K562 (cell line): ENCODE results near the gene WTIP. TPM values are rescaled to one million over a fixed set of nuclear protein-coding genes. Genes with fewer than 3 reads are reported as not detected.

Experiments
- ATAC-seq: fragments of 200-7000 bp; cut with Tn5 transposase; 3 replicates; pipeline ENCODE4 v1.9.1; 2020; ENCODE audit warnings: moderate library complexity
- BruUV-seq: library from RNA; stranded (reverse); fragments of 400-500 nt; replicated peaks from 2 replicates; lab custom pipeline; 2021; lab: Mats Ljungman, UMichigan
- CTCF ChIA-PET: fragments of 300-600 bp; formaldehyde crosslinking; extraction: SDS; loops from one replicate; lab custom pipeline; 2021; ENCODE audit warnings: low intra/inter-chr PET ratio; lab: Yijun Ruan, JAX
- POLR2A ChIA-PET: fragments of 300-600, 350-650 bp; sonication (Branson Sonifier 250); formaldehyde crosslinking; extraction: SDS; loops from one replicate; lab custom pipeline; 2021; ENCODE audit warnings: antibody characterized with exemption, inconsistent platforms; lab: Yijun Ruan, JAX
- DNase-seq, 4 experiments: peaks; one replicate each; pipeline versions ENCODE4 v3.0.0 to v3.0.0-alpha.2; 2011 to 2018; ENCODE audit warnings: low spot score in 3 of 4, mixed read lengths in 3 of 4; ENCODE audit errors: extremely low read depth in 1 of 4
- FAIRE-seq: peaks from 2 replicates; lab custom pipeline; 2011; peaks lifted over from hg19 to GRCh38; lab: Jason Lieb, UNC
- H2AFZ ChIP-seq: 2 replicates; pipeline ENCODE4 v1.6.0; 2011; ENCODE audit warnings: low read depth, low read length, control low read depth, inconsistent platforms
- H3K27ac ChIP-seq: fragments of 200-600 bp; 3 replicates; pipeline ENCODE4 v1.8.0; 2011; ENCODE audit warnings: low read depth, mild to moderate bottlenecking, control low read depth, inconsistent platforms, low read length, moderate library complexity, mixed read lengths; ENCODE audit errors: extremely low read depth
- H3K27me3 ChIP-seq, 2 experiments: fragments of 300-600 bp in 1 of 2; 2 replicates in 1 of 2; 3 replicates in 1 of 2; pipeline versions ENCODE4 v1.6.0 to v1.8.0; 2011; ENCODE audit warnings: inconsistent platforms in 2 of 2, low read length in 2 of 2, mild to moderate bottlenecking in 1 of 2, mixed read lengths in 1 of 2, moderate library complexity in 1 of 2; ENCODE audit not compliant: control insufficient read depth in 2 of 2, insufficient read depth in 2 of 2
- H3K36me3 ChIP-seq: fragments of 300-600 bp; 3 replicates; pipeline ENCODE4 v1.8.0; 2011; ENCODE audit warnings: mild to moderate bottlenecking, low read length, inconsistent platforms; ENCODE audit not compliant: control insufficient read depth, insufficient read depth
- H3K4me1 ChIP-seq, 2 experiments: fragments of 200-600 bp in 1 of 2; replicated peaks in 1 of 2; 2 replicates in 1 of 2; 3 replicates in 1 of 2; pipeline versions ENCODE4 v1.5.1 to v1.8.0; 2011; ENCODE audit warnings: inconsistent platforms in 2 of 2, low read length in 2 of 2, mild to moderate bottlenecking in 1 of 2, mixed read lengths in 1 of 2, moderate library complexity in 1 of 2; ENCODE audit not compliant: control insufficient read depth in 2 of 2, insufficient read depth in 2 of 2
- H3K4me2 ChIP-seq: 2 replicates; pipeline ENCODE4 v1.6.1; 2011; ENCODE audit warnings: low read length, control low read depth, inconsistent platforms, mixed read lengths; ENCODE audit not compliant: insufficient read depth
- H3K4me3 ChIP-seq: fragments of 200-600 bp; sonication (generic), shearing (Covaris generic); 2 replicates; pipeline ENCODE4 v1.5.1; 2016; ENCODE audit warnings: control low read depth, inconsistent platforms
- H3K79me2 ChIP-seq: fragments of 200-600 bp; 3 replicates; pipeline ENCODE4 v1.8.0; 2011; ENCODE audit warnings: low read length, inconsistent platforms; ENCODE audit not compliant: control insufficient read depth, insufficient read depth
- H3K9ac ChIP-seq, 2 experiments: 2 replicates each; pipeline versions ENCODE4 v1.6.0 to v1.6.1; 2011; ENCODE audit warnings: low read depth in 2 of 2, low read length in 2 of 2, control low read depth in 1 of 2, inconsistent platforms in 1 of 2, mild to moderate bottlenecking in 1 of 2, mixed read lengths in 1 of 2; ENCODE audit not compliant: insufficient read depth in 1 of 2
- H3K9me1 ChIP-seq: one replicate; pipeline ENCODE4 v1.6.0; 2011; ENCODE audit warnings: inconsistent platforms, mild to moderate bottlenecking, low read length, moderate library complexity; ENCODE audit not compliant: control insufficient read depth, insufficient read depth
- H3K9me3 ChIP-seq: replicated peaks from 2 replicates; pipeline ENCODE4 v1.5.1; 2011; ENCODE audit warnings: low read depth, low read length, inconsistent platforms; ENCODE audit not compliant: control insufficient read depth, insufficient read depth
- H4K20me1 ChIP-seq: replicated peaks from 2 replicates; pipeline ENCODE4 v1.6.1; 2011; ENCODE audit warnings: low read length, inconsistent platforms, mixed read lengths; ENCODE audit not compliant: control insufficient read depth, insufficient read depth
- RNF219 ChIP-seq: fragments of 250-450 bp; sonication (Bioruptor Pico); IDR thresholded peaks from 2 replicates; pipeline ENCODE4 v1.5.0; 2022; ENCODE audit warnings: mild to moderate bottlenecking
- SAFB ChIP-seq: fragments of 200-400 bp; formaldehyde crosslinking; IDR thresholded peaks from 2 replicates; pipeline ENCODE4 v1.6.1; 2017; ENCODE audit warnings: low read depth, low read length, borderline replicate concordance
- WGBS: fragments of 100-300 bp; shearing (Covaris generic); methylation state at CpG from one replicate; pipeline ENCODE4 v1.1.6; 2016; ENCODE audit warnings: low coverage, mixed read lengths; ENCODE audit not compliant: insufficient coverage; ENCODE audit errors: missing lambda C conversion rate; 5-methylcytosine and 5-hydroxymethylcytosine counted together
- in situ Hi-C: fragments of 300-500 bp; cut with MboI; formaldehyde crosslinking; loops from 4 replicates; pipeline ENCODE4 v1.15.0; 2018; ENCODE audit warnings: inconsistent platforms, mixed read lengths
- intact Hi-C: fragments of 100-400 bp; cut with micrococcal nuclease; formaldehyde crosslinking; loops from 2 replicates; pipeline ENCODE4 v1.14.2; 2022
- polyA plus RNA-seq, 8 experiments: library from polyadenylated mRNA; depleted of rRNA in 4 of 8; stranded (reverse) in 5 of 8; unstranded in 3 of 8; fragments of >200 nt; fragmentation: Nextera tagmentation in 2 of 8; fragmentation: Illumina TruSeq in 1 of 8; extraction: Ambion mirVana in 2 of 8; extraction: Trizol in 1 of 8; gene quantifications; 2 replicates each; pipeline versions ENCODE4 v1.2.1 to v1.2.3, GENCODE V29; 2011 to 2014; ENCODE audit warnings: inconsistent platforms in 1 of 8, missing spikeins in 1 of 8
- total RNA-seq, 7 experiments: library from RNA; depleted of rRNA in 6 of 7; stranded (reverse); fragments of >200 nt in 6 of 7; fragmentation: Illumina TruSeq in 2 of 7; extraction: Trizol in 2 of 7; gene quantifications; 2 replicates each; pipeline versions ENCODE4 v1.2.1 to v1.2.3, GENCODE V29; 2011 to 2021; ENCODE audit warnings: low replicate concordance in 1 of 7

The WTIP gene
- total and polyA plus RNA-seq, 9 of the 15 experiments (the other 6 are each of a cell fraction or from before 2014, with no cell fraction given) = under 0.01 to 0.54 (median 0.27) TPM; not detected in 1

GRCh38 chr19:34504273-34504808, 22.8 kb downstream of the WTIP start:
- in situ Hi-C loops (no loop called here), intact Hi-C loops (loop anchor here (10.0 kb wide), 1 partner anchor 150 kb away; no protein-coding TSS in a partner anchor)
- Histone ChIP-seq H2AFZ (no peak overlapping the region), H4K20me1 (no peaks in the 10 kb centered on the region), H3K27me3 (no peaks in the 10 kb centered on the region; a peak in 2 of 5 replicates), H3K9me3 (no peaks in the 10 kb centered on the region), H3K4me1 (peaks cover 14 to 39% of the 10 kb centered on the region in 2 experiments; a peak in 4 of 5 replicates), H3K4me2 (no peak overlapping the region), H3K27ac (no peak overlapping the region), H3K9ac (no peak overlapping the region), H3K79me2 (no peaks in the 10 kb centered on the region), H3K4me3 (no peak overlapping the region), H3K36me3 (no peaks in the 10 kb centered on the region), H3K9me1 (no peaks in the 10 kb centered on the region)
- WGBS = 17% methylated on average over 1 of the region's 6 CpGs
- no TSS peak for BruUV-seq
- CTCF ChIA-PET = no interaction called here
- ATAC-seq (no peak), FAIRE-seq (no peak), DNase-seq (no peak)
- TF ChIP-seq RNF219 (CRISPR knock-in tag) = no peak
- no peak for TF ChIP-seq SAFB
- POLR2A ChIA-PET = interaction anchor here (0.6 kb wide), 1 partner anchor 75 kb away, joined by 3 read pairs; no protein-coding TSS in a partner anchor
